ENCODE measurements around the gene AKAIN1.

GRCh38 chr18:5180254-5180653, 16.8 kb downstream of the AKAIN1 start:
- no peak for TF ChIP-seq ZNF274 (IDR thresholded peaks at IDR 0.05; ENCODE audit: low read depth, low read length)
- no peak for TF ChIP-seq YY1 (IDR thresholded peaks at IDR 0.05; ENCODE audit: insufficient read depth, insufficient read length)
- no peak for TF ChIP-seq SUZ12 (IDR thresholded peaks at IDR 0.05; ENCODE audit: extremely low read depth, insufficient read depth, insufficient read length)
